GOT3 (cell line): ENCODE data around the gene GLT1D1.

Source experiments
- DNase-seq: peaks from one replicate; lab custom pipeline; 2025; ENCODE audit warnings: mixed read lengths; lab: John Stamatoyannopoulos, UW

GLT1D1 gene

GRCh38 chr12:128856035-128856790 is 2.9 kb downstream of the GLT1D1 start:
- DNase-seq, result no peak

- no peak for DNase-seq
Measured at GRCh38 chr12:128856791-128857078, 3.5 kb downstream of the GLT1D1 start.

GRCh38 chr12:128857133-128857763 is 4.0 kb downstream of the GLT1D1 start:
- no peak for DNase-seq

DNA sequence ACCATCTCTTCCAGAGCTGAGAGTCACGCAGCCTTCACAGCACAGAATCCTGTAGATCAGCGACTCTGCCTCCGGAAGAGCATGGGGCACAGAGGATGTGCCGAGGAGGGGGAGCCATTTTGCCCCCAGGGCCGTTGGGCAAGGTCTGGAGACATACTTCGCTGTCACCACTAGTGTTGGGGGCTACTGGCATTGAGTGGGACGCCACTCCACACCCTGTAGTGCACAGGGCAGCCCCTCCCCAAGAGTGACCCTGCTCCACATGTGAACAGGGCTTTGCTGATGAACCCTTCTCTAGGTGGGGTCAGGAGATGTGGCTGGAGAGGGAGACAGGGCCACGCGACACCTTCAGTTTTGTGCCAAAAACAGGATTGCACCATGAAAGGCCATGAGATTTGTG is 6.0 kb downstream of the GLT1D1 start:
- no peak for DNase-seq

DNA sequence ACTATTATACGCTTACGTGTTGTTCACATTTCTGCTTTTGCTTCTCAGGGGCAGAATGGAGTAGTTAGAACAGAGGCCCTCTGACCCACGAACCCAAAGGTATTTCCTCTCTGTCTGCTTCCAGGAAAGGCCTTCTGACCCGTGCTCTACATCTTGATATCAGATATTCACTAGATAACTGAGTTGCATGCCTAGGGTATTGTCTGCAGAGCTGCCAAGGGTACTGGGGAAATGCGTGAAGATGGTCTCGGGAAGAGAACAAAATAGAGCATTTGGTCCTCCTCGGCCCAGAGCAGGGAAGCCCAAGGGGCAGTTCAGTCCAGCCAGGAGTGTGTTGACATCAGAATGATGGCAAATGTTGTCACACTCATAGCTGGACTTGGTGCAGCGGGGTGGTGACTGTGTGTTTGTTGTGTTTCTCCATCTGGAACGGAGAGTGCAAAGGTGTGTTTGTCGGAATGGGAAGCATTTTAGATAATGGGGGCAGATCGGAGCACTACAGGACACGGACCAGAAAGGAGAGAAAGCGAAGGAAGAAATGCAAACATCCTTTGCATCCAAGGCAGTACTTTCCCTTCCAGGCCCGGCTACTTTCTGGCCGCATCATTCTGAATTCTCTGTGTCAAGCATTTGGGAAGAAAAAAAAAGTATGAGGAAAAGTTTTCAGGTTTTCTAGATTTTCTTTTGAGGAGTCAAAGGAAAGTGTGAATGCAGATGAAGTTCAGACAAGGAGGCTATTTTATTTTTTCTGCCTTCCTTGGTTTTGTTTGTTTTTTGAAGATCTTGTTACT is 8.1 kb downstream of the GLT1D1 start:
- DNase-seq, result no peak

- DNase-seq, result no peak
Measured at GRCh38 chr12:128863957-128864356, 10.7 kb downstream of the GLT1D1 start.

GRCh38 chr12:128864516-128865186 is 11.4 kb downstream of the GLT1D1 start:
- DNase-seq, result no peak

DNA sequence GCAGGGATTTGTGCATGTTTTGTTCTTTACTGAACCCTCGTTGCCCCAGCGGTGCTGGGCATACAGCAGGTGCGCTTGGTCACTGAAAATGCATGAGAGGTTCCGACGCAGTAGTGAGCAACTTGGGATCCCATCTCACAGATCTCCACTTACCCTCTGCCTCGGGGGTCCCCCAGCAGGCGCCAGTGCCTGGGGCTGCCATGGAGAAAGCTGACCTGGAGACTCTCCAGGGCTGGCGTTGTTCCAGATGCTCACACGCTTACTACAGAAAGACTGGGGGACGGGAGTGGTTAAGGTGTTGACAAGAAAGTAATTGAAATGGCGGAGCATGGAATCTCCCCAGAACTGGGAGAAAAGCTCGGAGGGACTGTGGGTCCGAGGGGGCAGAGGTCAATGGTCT is 14.2 kb downstream of the GLT1D1 start:
- no peak for DNase-seq

- DNase-seq, result no peak
Measured at GRCh38 chr12:128871516-128871892, 18.2 kb downstream of the GLT1D1 start.

DNA sequence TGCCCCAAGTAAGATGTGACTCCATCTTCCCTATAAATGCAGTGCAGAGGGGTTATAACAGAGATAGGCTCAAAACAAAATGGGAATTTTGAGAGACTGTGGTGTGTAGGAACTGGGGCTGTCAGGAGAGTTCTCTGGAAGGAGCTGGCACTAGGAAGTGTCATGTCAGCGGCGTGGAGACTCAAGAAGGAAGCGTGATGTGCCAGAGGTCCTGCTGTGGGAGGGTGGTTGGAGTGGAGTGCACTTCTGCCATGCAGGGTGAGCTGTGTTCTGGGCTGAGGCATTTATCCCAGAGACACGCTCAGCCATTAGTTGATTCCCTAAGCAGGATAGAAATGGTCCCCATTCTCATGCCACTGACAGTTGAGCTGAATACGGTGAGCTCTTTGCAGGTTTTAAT is 19.0 kb downstream of the GLT1D1 start:
- no peak for DNase-seq

GRCh38 chr12:128876559-128876958 is 23.3 kb downstream of the GLT1D1 start:
- no peak for DNase-seq

GRCh38 chr12:128879898-128880764 is 26.9 kb downstream of the GLT1D1 start:
- no peak for DNase-seq

DNA sequence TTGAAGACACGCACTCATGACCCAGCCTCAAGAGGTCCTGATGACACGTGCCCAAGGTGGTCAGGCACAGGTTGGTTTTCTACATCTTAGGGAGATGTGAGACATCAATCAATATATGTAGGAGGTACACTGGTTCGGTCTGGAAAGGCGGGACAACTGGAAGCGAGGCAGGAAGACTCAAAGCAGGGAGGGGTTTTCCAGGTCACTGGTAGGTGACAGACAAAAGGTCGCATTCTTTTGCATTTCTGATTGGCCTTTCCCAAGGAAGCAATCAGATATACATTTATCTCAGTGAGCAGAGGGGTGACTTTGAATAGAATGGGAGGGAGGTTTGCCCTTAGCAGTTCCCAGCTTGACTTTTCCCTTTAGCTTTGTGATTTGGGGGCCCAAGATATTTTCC is 38.6 kb downstream of the GLT1D1 start:
- DNase-seq, result no peak

DNA sequence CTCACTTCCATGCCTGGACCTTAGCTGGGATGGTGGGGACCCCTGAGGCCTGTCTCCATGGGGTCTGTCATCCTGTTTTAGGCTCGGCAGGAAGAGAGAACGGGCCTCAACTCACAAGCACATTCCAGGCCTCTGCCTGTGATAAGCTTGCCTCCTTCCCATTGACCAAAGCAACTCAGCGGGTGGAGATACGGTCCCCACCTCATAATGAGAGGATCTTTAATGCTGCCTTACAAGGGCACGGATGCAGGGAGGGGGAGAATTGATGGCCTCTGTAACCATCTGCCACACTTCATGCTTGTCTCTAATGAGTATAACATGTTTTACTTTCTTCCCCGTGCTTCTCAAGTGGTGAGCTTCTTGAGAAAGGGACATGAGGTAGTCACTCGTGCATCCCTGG is 50.0 kb downstream of the GLT1D1 start:
- no peak for DNase-seq

GRCh38 chr12:128905003-128905544 is 51.8 kb downstream of the GLT1D1 start:
- DNase-seq, result no peak

DNA sequence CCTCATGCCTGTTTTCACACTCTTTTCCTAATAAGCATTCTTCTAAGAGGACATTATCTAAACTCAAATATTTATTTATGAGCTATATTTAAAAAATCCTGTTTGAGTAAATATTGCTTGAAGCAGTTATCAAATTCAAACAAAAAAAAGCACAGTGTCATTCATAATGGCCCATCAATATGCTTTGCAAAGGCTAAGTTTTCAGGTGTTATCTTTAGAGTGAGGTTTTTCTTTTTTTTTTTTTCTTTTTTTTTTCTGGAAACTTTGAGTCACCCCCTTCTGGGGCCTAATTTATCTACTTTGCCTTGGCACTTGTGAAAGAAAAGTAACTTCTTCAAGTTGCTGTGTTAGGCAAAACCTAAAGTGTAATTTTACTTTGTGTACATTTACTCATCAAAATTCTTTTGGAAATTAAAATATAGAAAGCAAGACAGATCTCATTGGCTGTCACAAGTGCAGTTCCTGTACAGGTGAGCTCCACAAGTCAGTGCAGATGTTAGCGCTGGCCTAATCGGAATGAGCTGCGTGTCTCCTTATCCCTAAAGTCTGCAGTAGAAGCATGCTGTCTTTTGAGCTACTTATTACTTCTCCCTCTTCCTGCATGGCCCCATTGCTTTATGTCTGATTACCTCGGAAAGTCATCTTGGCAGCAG is 53.3 kb downstream of the GLT1D1 start:
- DNase-seq, result no peak

DNA sequence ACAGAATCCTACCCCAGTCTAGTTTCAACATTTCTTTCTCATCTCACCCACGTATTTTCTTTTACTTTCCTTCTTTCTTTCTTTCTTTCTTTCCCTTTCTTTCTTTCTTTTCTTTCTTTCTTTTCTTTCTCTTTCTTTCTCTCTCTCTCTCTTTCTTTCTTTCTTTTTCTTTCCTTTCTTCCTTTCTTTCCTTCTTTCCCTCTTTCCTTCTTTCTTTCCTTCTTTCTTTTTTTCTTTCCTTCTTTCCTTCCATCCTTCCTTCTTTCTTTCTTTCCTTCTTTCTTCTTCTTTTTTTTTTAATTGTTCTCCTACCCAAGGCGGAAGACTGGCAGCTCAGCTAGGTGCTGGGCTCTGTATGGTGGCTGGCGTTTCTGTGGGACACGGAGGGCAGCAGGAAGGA is 55.0 kb downstream of the GLT1D1 start:
- DNase-seq, result no peak

- DNase-seq, result no peak
Measured at GRCh38 chr12:128909653-128910052, 56.4 kb downstream of the GLT1D1 start.

DNA sequence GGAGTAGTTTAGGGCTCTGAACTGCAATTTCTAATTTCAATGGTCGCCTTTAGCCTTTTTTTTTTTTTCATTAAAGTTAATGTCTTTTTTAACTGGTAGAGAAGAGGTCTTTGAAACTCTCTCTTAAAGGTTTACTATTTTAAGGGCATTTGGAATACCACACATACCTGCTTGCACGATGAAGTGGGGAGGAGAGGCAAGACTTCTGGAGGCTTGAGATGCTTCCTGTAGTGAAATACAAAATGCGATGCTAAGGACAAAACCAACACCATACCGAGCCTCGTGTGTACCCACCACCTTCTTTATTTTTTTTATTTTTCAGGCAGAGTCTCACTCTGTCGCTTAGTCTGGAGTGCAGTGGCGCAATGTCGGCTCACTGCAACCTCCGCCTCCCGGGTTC is 57.4 kb downstream of the GLT1D1 start:
- no peak for DNase-seq

DNA sequence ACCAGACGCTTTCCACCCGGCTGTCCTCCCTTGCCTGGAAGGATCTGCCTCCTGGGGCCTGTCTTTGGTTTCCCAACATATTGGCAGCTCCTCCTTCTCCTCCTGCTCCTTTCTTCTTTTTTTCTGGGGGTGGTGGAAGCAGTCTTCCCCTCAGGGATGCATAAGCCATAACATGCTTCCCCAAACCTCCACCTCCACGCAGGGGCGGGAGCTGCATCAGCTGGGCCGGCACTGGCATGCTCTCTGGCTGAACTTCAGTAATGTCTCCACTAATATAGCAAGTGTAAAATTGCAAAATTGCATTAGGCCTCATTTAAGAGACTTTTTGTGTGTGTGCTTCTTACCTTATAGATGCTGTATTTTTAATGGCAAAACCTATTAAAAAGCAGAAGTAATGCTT is 58.6 kb downstream of the GLT1D1 start:
- DNase-seq, result no peak
